Measurements from ENCODE around the gene PYGB. TPM values are rescaled to one million over a fixed set of nuclear protein-coding genes. Genes with fewer than 3 reads are reported as not detected.
A peak's percentile ranks its signal among the peaks of the same experiment; 100 is the strongest.

PYGB gene
- total RNA-seq, 4 donors from 2014 or later, result 63.7 to 94.6 (median 82.4) TPM

- ATAC-seq (ENCODE audit: low FRiP score) (no peak), DNase-seq (ENCODE audit: low spot score) (peak; percentile 5)
- TF ChIP-seq CTCF (IDR thresholded peaks at IDR 0.05), result no peak
These were observed 26.6 kb downstream of the PYGB start for GRCh38 chr20:25274481-25274880.

GRCh38 chr20:25274891-25275812 lies 27.3 kb downstream of the PYGB start:
- TF ChIP-seq CTCF (IDR thresholded peaks at IDR 0.05), result no peak
- DNase-seq (ENCODE audit: low spot score), result peak; percentile 8
- ATAC-seq (ENCODE audit: low FRiP score), result no peak

- ATAC-seq (ENCODE audit: low FRiP score), result no peak
- no peak for TF ChIP-seq CTCF (IDR thresholded peaks at IDR 0.05)
- peak; percentile 2 for DNase-seq (ENCODE audit: low spot score)
These were observed 28.1 kb downstream of the PYGB start for GRCh38 chr20:25275813-25276532.

- ATAC-seq (ENCODE audit: low FRiP score) (no peak), DNase-seq (ENCODE audit: low spot score) (no peak)
- no peak for TF ChIP-seq CTCF (IDR thresholded peaks at IDR 0.05)
These were observed 28.7 kb downstream of the PYGB start for GRCh38 chr20:25276533-25277050.

- DNase-seq (ENCODE audit: low spot score), result no peak
- TF ChIP-seq CTCF (IDR thresholded peaks at IDR 0.05), result no peak
- ATAC-seq (ENCODE audit: low FRiP score), result no peak
These were observed 29.3 kb downstream of the PYGB start for GRCh38 chr20:25277051-25277801.

- ATAC-seq (ENCODE audit: low FRiP score) (no peak), DNase-seq (ENCODE audit: low spot score) (no peak)
- TF ChIP-seq CTCF (IDR thresholded peaks at IDR 0.05), result no peak
These were observed 30.1 kb downstream of the PYGB start for GRCh38 chr20:25277941-25278521.
